Smooth muscle cell (in vitro differentiated cells): Measurements from ENCODE around the gene SETD7. TPM values are rescaled to one million over a fixed set of nuclear protein-coding genes. Genes with fewer than 3 reads are reported as not detected.
A peak's percentile ranks its signal among the peaks of the same experiment; 100 is the strongest.

ENCODE experiments used
- DNase-seq: peaks from one replicate; lab custom pipeline; 2025; ENCODE audit not compliant: unreplicated experiment; lab: John Stamatoyannopoulos, UW
- H2AFZ ChIP-seq: fragments of 200-600 bp; sonication (generic); 2 replicates; pipeline ENCODE4 v1.6.0; 2016; ENCODE audit warnings: antibody characterized with exemption, low read depth, mild to moderate bottlenecking
- H3F3A ChIP-seq: fragments of 200-600 bp; sonication (generic); 2 replicates; pipeline ENCODE4 v1.6.0; 2017; ENCODE audit warnings: antibody characterized with exemption, low read depth
- H3K27ac ChIP-seq: fragments of 200-600 bp; sonication (generic); 2 replicates; pipeline ENCODE4 v1.5.1; 2016; ENCODE audit warnings: low read depth, mild to moderate bottlenecking
- H3K27me3 ChIP-seq: fragments of 200-600 bp; sonication (generic); 2 replicates; pipeline ENCODE4 v1.6.1; 2016; ENCODE audit warnings: low read depth, mild to moderate bottlenecking
- H3K36me3 ChIP-seq: fragments of 200-600 bp; sonication (generic); 2 replicates; pipeline ENCODE4 v1.5.1; 2016; ENCODE audit warnings: low read depth
- H3K4me1 ChIP-seq: fragments of 200-600 bp; sonication (generic); 2 replicates; pipeline ENCODE4 v1.5.1; 2016; ENCODE audit warnings: low read depth
- H3K4me2 ChIP-seq: fragments of 200-600 bp; sonication (generic); 2 replicates; pipeline ENCODE4 v1.6.0; 2016; ENCODE audit warnings: mild to moderate bottlenecking
- H3K4me3 ChIP-seq: fragments of 200-600 bp; sonication (generic); 2 replicates; pipeline ENCODE4 v1.5.1; 2016; ENCODE audit warnings: mild to moderate bottlenecking
- H3K79me2 ChIP-seq: fragments of 200-600 bp; sonication (generic); 2 replicates; pipeline ENCODE4 v1.6.0; 2016; ENCODE audit warnings: low read depth, mild to moderate bottlenecking
- H3K9ac ChIP-seq: fragments of 200-600 bp; sonication (generic); 2 replicates; pipeline ENCODE4 v1.6.0; 2016; ENCODE audit warnings: low read depth
- H3K9me3 ChIP-seq: fragments of 200-600 bp; sonication (generic); replicated peaks from 2 replicates; pipeline ENCODE4 v1.5.1; 2016; ENCODE audit warnings: low read depth
- H4K20me1 ChIP-seq: fragments of 200-600 bp; sonication (generic); 2 replicates; pipeline ENCODE4 v1.6.0; 2016; ENCODE audit warnings: low read depth
- whole genome bisulfite sequencing: methylation state at CpG from one replicate; pipeline ENCODE4 v1.1.7; 2016; ENCODE audit warnings: low lambda C conversion rate; 5-methylcytosine and 5-hydroxymethylcytosine counted together
- polyA plus RNA-seq: library from polyadenylated mRNA; unstranded; fragments of >200 nt; fragmentation: Nextera tagmentation; extraction: Ambion mirVana; gene quantifications from 2 replicates; pipeline ENCODE4 v1.2.1, GENCODE V29; 2016
- total RNA-seq: library from RNA; depleted of rRNA; stranded (reverse); fragments of >200 nt; gene quantifications from 2 replicates; pipeline ENCODE4 v1.2.3, GENCODE V29; 2014
- TF ChIP-seq, protein P1 (sequence below): fragments of 200-600 bp; sonication (generic); IDR thresholded peaks from 2 replicates; pipeline ENCODE4 v1.5.1; 2017; ENCODE audit warnings: borderline replicate concordance, mild to moderate bottlenecking, antibody characterized with exemption; ENCODE audit not compliant: insufficient read depth, poor library complexity, severe bottlenecking

Gene SETD7
- total and polyA plus RNA-seq, 2 experiments from 2014 or later, result 8.5 to 34.2 TPM

DNA sequence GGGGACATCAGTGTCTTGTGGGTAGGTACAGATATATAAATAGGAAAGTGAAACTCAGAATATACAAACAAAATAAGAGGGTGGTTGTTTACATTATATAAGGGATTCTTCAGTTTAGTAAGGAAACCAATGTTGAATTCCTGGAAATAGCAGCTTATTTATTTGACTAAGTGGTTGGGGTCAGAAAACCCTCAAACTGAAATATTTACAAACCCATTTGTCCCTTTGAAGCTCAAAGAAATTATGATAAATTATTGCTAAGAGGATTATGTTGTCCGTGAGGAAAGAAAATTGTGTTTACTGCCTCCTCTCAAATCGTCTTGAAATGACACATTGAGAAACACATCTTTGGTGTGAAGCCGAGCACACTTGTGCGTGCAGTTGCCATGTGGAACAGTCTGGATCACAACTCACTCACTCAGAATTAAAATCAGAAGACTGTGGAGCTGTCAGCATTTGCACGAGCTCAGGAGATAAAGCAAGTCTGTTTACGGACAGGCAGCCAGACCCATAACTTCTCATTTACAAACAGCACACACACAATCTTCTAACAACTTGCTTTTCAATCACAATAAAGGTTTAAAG lies 46.8 kb upstream of the SETD7 start:
- TF ChIP-seq, protein P1, sequence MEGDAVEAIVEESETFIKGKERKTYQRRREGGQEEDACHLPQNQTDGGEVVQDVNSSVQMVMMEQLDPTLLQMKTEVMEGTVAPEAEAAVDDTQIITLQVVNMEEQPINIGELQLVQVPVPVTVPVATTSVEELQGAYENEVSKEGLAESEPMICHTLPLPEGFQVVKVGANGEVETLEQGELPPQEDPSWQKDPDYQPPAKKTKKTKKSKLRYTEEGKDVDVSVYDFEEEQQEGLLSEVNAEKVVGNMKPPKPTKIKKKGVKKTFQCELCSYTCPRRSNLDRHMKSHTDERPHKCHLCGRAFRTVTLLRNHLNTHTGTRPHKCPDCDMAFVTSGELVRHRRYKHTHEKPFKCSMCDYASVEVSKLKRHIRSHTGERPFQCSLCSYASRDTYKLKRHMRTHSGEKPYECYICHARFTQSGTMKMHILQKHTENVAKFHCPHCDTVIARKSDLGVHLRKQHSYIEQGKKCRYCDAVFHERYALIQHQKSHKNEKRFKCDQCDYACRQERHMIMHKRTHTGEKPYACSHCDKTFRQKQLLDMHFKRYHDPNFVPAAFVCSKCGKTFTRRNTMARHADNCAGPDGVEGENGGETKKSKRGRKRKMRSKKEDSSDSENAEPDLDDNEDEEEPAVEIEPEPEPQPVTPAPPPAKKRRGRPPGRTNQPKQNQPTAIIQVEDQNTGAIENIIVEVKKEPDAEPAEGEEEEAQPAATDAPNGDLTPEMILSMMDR, result no peak
- WGBS, result 36% methylated on average over 6 of the region's 6 CpGs

DNA sequence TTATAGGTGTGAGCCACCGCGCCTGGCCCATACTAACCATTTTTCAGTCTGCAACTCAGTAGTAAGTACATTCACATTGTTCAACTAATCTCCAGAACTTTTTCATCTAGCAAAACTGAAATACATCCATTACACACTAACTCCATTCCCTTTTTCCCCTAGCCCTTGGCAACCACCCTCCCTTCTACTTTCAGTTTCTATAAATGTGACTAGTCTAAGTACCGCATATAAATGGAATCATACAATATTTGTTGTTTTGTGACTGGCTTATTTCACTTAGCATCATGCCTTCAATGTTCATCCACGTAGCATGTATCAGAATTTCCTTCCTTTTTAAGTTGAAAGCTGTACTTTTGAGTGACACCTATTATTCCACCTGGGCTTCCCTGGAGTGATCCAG lies 44.6 kb upstream of the SETD7 start:
- Histone ChIP-seq H3K4me2 (no peak overlapping the region), H3K4me1 (peaks cover 16% of the 10 kb centered on the region), H4K20me1 (no peaks in the 10 kb centered on the region), H2AFZ (no peak overlapping the region), H3K36me3 (no peaks in the 10 kb centered on the region), H3K4me3 (no peak overlapping the region), H3K27ac (no peak overlapping the region), H3K79me2 (no peaks in the 10 kb centered on the region), H3K9ac (no peak overlapping the region), H3F3A (peaks cover 3% of the 10 kb centered on the region), H3K27me3 (no peaks in the 10 kb centered on the region), H3K9me3 (no peaks in the 10 kb centered on the region)
- no peak for DNase-seq
- TF ChIP-seq, protein P1, result no peak
- WGBS, result 99% methylated on average over 4 of the region's 4 CpGs

More for the DNA sequence above, 46.8 kb upstream of the SETD7 start:
- H3K79me2 ChIP-seq, result no peaks in the 10 kb centered on the region
- no peak overlapping the region for H3K9ac ChIP-seq
- peaks cover 13% of the 10 kb centered on the region for H3F3A ChIP-seq
- DNase-seq, result no peak
- H3K4me3 ChIP-seq, result no peak overlapping the region
- H3K36me3 ChIP-seq, result no peaks in the 10 kb centered on the region
- no peaks in the 10 kb centered on the region for H4K20me1 ChIP-seq
- H3K27me3 ChIP-seq, result no peaks in the 10 kb centered on the region
- peaks cover 11% of the 10 kb centered on the region for H3K4me1 ChIP-seq
- peak overlapping the region; percentile 25 for H3K4me2 ChIP-seq
- H3K27ac ChIP-seq, result no peak overlapping the region
- H2AFZ ChIP-seq, result peak overlapping the region; percentile 10
- H3K9me3 ChIP-seq, result no peaks in the 10 kb centered on the region

DNA sequence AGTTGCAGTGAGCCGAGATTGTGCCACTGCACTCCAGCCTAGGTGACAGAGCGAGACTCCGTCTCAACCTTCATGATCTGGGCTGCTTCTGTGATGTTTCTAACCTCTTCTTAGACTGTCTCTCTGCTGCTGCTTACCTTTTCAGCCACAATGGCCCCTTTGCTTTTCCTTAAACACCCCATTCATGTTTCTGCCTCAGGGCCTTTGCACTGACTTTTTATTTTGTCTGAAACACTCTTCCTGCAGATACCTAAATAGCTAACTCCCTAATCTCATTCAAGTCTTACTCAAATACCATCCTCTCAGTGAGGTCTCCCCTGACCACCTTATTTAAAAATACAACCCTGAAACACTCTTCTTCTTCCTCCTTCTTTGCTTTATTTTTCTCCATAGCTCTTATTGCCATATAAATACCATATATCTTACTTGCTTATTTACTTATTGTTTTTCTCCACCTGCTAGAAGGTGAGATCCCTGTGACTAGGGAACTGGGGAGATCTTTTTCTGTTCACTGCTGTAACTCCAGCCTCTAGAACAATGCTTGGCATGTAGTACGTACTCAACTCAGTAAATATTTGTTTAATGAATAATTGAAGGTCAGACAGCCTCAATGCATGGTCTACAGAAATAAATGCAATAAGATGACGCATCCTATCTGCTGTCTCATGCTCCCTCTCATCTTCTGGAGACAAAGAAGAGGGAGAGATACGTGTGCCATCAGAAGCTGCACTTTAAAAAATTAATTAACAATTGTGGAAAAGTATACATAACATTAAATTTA lies 43.8 kb upstream of the SETD7 start:
- no peaks in the 10 kb centered on the region for H3K36me3 ChIP-seq
- no peaks in the 10 kb centered on the region for H3K79me2 ChIP-seq
- TF ChIP-seq, protein P1, result no peak
- H4K20me1 ChIP-seq, result no peaks in the 10 kb centered on the region
- no peak overlapping the region for H3K4me2 ChIP-seq
- H3F3A ChIP-seq, result peaks cover 3% of the 10 kb centered on the region
- H2AFZ ChIP-seq, result no peak overlapping the region
- H3K27me3 ChIP-seq, result no peaks in the 10 kb centered on the region
- peaks cover 17% of the 10 kb centered on the region for H3K4me1 ChIP-seq
- H3K9ac ChIP-seq, result no peak overlapping the region
- no peaks in the 10 kb centered on the region for H3K9me3 ChIP-seq
- H3K4me3 ChIP-seq, result no peak overlapping the region
- H3K27ac ChIP-seq, result no peak overlapping the region
- no peak for DNase-seq
- WGBS, result 86% methylated on average over 6 of the region's 6 CpGs
